ENCODE results near the gene MEA1.

The MEA1 gene

DNA sequence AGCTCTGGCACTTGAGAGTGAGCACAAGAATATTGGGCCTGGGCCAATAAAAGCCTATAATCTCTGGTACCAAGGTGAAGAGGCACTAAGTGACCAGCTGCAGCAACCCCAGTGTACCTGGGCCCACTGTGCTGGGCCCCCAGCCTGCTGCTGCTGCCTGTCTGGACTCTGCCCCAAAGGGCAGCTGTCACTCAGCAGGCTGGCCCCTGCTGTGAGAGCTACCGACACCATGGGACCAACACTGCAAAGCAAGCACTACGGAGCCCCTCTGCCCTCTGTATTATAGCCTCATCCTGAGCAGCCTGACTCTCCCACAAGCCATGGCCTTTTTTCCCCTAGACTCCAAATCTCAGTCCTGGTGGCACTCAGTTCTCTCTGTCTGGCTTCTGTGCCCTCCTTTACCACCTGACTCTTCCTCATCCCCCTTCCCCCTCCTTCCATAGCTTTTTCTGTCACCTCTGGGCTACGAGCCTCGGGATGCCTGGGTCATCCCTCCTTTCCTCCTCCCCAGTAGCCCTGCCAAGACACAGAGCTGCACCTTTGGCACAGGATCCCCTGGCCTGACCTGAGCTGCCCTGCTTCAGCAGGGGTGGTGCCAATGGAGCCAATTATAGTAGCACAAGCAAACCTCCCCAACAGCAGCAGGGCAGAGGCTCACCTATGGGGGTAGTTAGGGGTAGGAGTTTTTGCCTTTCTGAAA is 21.9 kb upstream of the MEA1 start:
- Histone ChIP-seq H3K27ac (ENCODE audit: poor library complexity, severe bottlenecking) (no peak overlapping the region), H3K36me3 (ENCODE audit: low read depth) (peaks cover 54% of the 10 kb centered on the region), H3K4me1 (ENCODE audit: insufficient read depth, poor library complexity, severe bottlenecking) (no peaks in the 10 kb centered on the region), H3K27me3 (ENCODE audit: insufficient read depth, poor library complexity, severe bottlenecking) (no peaks in the 10 kb centered on the region), H3K9me3 (ENCODE audit: severe bottlenecking) (no peaks in the 10 kb centered on the region), H3K4me3 (ENCODE audit: severe bottlenecking) (no peak overlapping the region)
- no peak for DNase-seq (ENCODE audit: low spot score)
- TF ChIP-seq CTCF (IDR thresholded peaks at IDR 0.05; ENCODE audit: poor library complexity, severe bottlenecking): no peak
- ATAC-seq (ENCODE audit: low read depth): no peak

GRCh38 chr6:43034190-43034525 is 20.4 kb upstream of the MEA1 start:
- H3K4me3 ChIP-seq (ENCODE audit: severe bottlenecking): no peak overlapping the region
- no peaks in the 10 kb centered on the region for H3K4me1 ChIP-seq (ENCODE audit: insufficient read depth, poor library complexity, severe bottlenecking)
- no peak for ATAC-seq (ENCODE audit: low read depth)
- no peak for DNase-seq (ENCODE audit: low spot score)
- no peak for TF ChIP-seq CTCF (IDR thresholded peaks at IDR 0.05; ENCODE audit: poor library complexity, severe bottlenecking)
- no peaks in the 10 kb centered on the region for H3K9me3 ChIP-seq (ENCODE audit: severe bottlenecking)
- H3K27ac ChIP-seq (ENCODE audit: poor library complexity, severe bottlenecking): no peak overlapping the region
- peaks cover 65% of the 10 kb centered on the region for H3K36me3 ChIP-seq (ENCODE audit: low read depth)
- no peaks in the 10 kb centered on the region for H3K27me3 ChIP-seq (ENCODE audit: insufficient read depth, poor library complexity, severe bottlenecking)

DNA sequence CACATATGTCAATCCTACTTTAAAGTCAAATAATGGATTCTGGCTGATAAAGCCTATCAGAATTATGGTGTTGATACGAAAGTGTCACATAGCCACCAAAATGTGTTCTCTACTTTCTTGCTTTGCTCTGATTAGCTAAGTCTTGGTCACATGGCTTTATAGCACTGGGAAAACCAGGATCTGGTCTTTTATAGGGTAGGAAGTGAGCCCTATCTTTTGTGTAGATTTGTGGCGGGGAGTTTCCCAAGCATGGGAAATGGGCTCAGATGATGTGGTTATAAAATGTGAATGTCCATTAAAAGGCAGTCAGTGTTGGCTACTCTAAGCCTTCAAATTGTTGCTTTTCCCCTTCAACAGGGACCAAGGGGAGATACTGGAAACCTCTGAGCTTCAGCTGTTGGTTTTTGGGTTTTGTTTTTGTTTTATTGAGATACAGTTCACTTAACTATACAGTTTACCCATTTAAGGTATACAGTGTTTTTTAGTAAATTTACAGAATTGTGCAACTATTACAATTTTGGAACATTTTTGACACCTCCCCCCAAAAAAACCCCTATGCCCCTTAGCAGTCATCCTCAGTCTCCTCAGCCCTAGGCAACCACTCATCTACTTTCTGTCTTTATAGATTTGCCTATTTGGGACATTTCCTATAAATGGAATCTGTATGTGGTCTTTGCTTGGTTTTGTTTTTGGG is 19.9 kb upstream of the MEA1 start:
- Histone ChIP-seq H3K27ac (ENCODE audit: poor library complexity, severe bottlenecking) (no peak overlapping the region), H3K36me3 (ENCODE audit: low read depth) (peaks cover 67% of the 10 kb centered on the region), H3K9me3 (ENCODE audit: severe bottlenecking) (no peaks in the 10 kb centered on the region), H3K4me3 (ENCODE audit: severe bottlenecking) (no peak overlapping the region), H3K27me3 (ENCODE audit: insufficient read depth, poor library complexity, severe bottlenecking) (no peaks in the 10 kb centered on the region), H3K4me1 (ENCODE audit: insufficient read depth, poor library complexity, severe bottlenecking) (no peaks in the 10 kb centered on the region)
- TF ChIP-seq CTCF (IDR thresholded peaks at IDR 0.05; ENCODE audit: poor library complexity, severe bottlenecking): no peak
- DNase-seq (ENCODE audit: low spot score): no peak
- no peak for ATAC-seq (ENCODE audit: low read depth)

DNA sequence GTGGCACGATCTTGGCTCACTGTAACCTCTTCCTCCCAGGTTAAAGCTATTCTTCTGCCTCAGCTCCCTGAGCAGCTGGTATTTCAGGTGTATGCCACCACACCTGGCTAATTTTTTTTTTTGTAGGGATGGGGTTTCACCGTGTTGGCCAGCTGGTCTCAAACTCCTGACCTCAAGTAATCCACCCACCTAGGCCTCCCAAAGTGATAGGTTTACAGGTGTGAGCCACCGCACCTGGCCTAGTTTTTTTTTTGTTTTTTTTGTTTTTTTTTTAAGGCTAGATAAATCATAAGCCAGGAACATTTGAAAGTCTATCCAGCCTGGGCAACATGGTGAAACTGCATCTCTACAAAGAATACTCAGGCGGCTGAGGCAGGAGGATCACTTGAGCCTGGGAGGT is 18.6 kb upstream of the MEA1 start:
- no peaks in the 10 kb centered on the region for H3K27me3 ChIP-seq (ENCODE audit: insufficient read depth, poor library complexity, severe bottlenecking)
- H3K27ac ChIP-seq (ENCODE audit: poor library complexity, severe bottlenecking): no peak overlapping the region
- no peak overlapping the region for H3K4me3 ChIP-seq (ENCODE audit: severe bottlenecking)
- peaks cover 71% of the 10 kb centered on the region for H3K36me3 ChIP-seq (ENCODE audit: low read depth)
- ATAC-seq (ENCODE audit: low read depth): no peak
- DNase-seq (ENCODE audit: low spot score): no peak
- H3K9me3 ChIP-seq (ENCODE audit: severe bottlenecking): no peaks in the 10 kb centered on the region
- H3K4me1 ChIP-seq (ENCODE audit: insufficient read depth, poor library complexity, severe bottlenecking): no peaks in the 10 kb centered on the region
- TF ChIP-seq CTCF (IDR thresholded peaks at IDR 0.05; ENCODE audit: poor library complexity, severe bottlenecking): no peak

DNA sequence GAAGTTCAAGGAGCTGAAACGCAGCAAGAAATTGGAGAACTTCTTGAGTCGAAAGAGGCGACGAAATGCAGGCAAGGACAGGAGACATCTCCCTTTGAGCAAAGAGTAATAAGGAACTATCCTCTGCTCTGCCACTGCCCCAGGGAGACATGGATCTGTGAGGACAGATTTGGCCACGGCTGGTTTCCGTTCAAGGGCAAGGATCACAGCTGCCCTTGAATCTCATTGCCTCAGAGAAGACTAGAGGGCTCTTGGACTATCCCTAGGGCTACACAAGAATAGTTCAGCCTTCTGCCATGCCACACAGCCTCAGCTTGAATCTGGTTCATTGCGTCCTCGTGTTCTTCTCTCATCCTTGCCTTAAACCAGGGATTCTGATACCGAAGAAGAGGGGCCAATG is 15.4 kb upstream of the MEA1 start:
- Histone ChIP-seq H3K27ac (ENCODE audit: poor library complexity, severe bottlenecking) (no peak overlapping the region), H3K4me1 (ENCODE audit: insufficient read depth, poor library complexity, severe bottlenecking) (no peaks in the 10 kb centered on the region), H3K36me3 (ENCODE audit: low read depth) (peaks cover 78% of the 10 kb centered on the region), H3K4me3 (ENCODE audit: severe bottlenecking) (no peak overlapping the region), H3K27me3 (ENCODE audit: insufficient read depth, poor library complexity, severe bottlenecking) (no peaks in the 10 kb centered on the region), H3K9me3 (ENCODE audit: severe bottlenecking) (no peaks in the 10 kb centered on the region)
- ATAC-seq (ENCODE audit: low read depth) (no peak), DNase-seq (ENCODE audit: low spot score) (no peak)
- TF ChIP-seq CTCF (IDR thresholded peaks at IDR 0.05; ENCODE audit: poor library complexity, severe bottlenecking): no peak

All from RWPE2 (cell line).